ES-I3 (cell line): ENCODE results near the gene IGF1.

Experiments used
- H3K36me3 ChIP-seq: 2 replicates; pipeline ENCODE4 v1.6.1; 2013; ENCODE audit warnings: mild to moderate bottlenecking, low read length, control low read depth, moderate library complexity; ENCODE audit not compliant: insufficient read depth
- H3K4me1 ChIP-seq: 2 replicates; pipeline ENCODE4 v1.6.1; 2013; ENCODE audit warnings: mild to moderate bottlenecking, control low read depth, low read length; ENCODE audit not compliant: insufficient read depth
- H3K9ac ChIP-seq: 2 replicates; pipeline ENCODE4 v1.6.1; 2013; ENCODE audit warnings: low read depth, mild to moderate bottlenecking, low read length, moderate library complexity
- H3K9me3 ChIP-seq: 2 replicates; pipeline ENCODE4 v1.6.1; 2013; ENCODE audit warnings: mild to moderate bottlenecking, low read length, moderate library complexity; ENCODE audit not compliant: control insufficient read depth, insufficient read depth

The IGF1 gene

DNA sequence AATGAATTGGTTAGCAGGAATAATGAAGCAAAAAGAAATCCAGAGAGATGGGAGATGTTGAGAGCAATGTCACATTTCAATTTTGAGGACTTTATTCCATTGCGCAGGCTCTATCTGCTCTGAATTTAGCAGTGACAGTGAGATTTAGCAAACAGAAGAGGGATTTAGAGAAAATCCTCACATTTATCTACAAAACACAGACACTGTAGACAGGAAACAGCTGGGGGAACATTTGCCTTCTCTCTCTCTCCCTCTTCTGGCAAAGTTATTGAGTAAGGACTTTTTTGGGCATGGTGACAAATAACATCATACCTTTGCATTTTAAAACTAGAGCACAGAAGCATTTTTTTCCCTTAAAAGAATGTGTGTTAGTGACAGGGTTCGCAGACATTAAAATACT, at the start of gene IGF1:
Gene IGF1, minus strand, starts transcription at position 158 of the 400 bp plus-strand sequence. CDS start 182 bp downstream, outside the sequence.
- Histone ChIP-seq H3K4me1 (peaks cover 16% of the 10 kb centered on the region), H3K36me3 (no peaks in the 10 kb centered on the region), H3K9me3 (no peaks in the 10 kb centered on the region), H3K9ac (no peak within 1 kb of the TSS)

DNA sequence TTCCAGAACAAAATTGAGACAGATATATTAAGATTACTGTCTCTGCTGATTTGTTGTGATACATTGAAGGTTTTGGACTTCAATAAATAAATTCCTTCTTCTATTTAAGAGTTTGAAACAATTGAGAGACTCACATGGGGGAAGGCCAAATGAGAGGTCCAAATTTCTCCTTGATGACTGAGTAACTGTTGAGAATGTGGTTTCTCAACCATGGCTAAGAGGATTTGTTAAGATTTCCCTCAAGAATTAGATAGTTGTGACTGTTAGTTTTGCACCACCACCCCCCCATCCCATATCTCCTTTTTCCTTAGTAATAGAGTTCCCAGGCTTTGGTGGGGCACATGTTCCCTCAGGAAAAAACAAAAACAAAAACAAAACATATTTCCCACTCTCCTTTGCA, 47.7 kb upstream of the IGF1 start:
- Histone ChIP-seq H3K9me3 (no peaks in the 10 kb centered on the region), H3K4me1 (no peaks in the 10 kb centered on the region), H3K9ac (no peak overlapping the region)

DNA sequence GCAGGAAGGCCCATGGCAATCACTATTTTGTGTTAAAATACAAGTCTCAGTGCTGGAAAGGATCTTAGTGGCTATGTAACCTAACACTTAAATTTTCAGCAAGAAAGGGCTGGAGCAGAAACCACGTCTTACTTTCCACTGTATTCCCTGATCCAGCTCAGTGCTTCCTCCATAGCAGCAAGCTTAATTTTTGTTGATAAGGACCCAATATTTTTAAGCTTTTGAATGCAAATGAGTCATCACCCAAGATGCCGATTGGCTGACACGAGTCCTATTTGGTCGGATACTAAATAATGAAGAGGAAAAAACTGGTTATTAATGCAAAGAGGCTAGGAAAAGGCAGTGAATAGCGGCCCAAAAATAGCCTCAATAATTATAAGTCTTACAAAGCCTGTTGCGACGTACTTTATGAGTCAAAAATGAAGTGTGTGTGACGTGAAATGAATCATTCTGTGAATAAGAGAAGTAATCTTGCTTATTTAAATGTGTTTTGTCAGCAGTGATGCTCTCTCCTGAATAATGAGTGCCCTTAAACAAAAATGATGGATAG, 46.9 kb upstream of the IGF1 start:
- Histone ChIP-seq H3K36me3 (no peaks in the 10 kb centered on the region), H3K9me3 (no peaks in the 10 kb centered on the region), H3K9ac (no peak overlapping the region)

More for the DNA sequence above, 47.7 kb upstream of the IGF1 start:
- no peaks in the 10 kb centered on the region for H3K36me3 ChIP-seq

DNA sequence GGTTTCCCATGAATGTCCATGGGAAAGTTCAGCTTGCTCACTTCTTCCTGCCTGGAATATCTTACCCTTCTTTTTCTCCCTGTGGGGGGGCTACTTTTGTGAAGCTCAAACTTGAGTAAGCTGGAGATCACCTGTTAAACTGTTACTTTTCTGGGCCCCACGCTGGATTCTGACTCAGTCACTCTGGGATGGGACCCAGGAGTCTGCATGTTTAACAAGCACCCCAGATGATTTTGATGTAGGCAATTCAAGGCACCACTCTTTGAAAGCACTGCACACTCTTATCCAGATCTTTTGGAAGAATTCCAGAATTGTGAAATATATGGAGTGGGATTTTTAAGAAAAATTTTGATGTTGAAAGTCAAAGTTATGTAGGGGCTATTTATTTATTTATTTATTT, 46.3 kb upstream of the IGF1 start:
- Histone ChIP-seq H3K9me3 (no peaks in the 10 kb centered on the region), H3K36me3 (no peaks in the 10 kb centered on the region), H3K4me1 (no peaks in the 10 kb centered on the region), H3K9ac (no peak overlapping the region)

More for the DNA sequence above, 46.9 kb upstream of the IGF1 start:
- H3K4me1 ChIP-seq = no peaks in the 10 kb centered on the region

DNA sequence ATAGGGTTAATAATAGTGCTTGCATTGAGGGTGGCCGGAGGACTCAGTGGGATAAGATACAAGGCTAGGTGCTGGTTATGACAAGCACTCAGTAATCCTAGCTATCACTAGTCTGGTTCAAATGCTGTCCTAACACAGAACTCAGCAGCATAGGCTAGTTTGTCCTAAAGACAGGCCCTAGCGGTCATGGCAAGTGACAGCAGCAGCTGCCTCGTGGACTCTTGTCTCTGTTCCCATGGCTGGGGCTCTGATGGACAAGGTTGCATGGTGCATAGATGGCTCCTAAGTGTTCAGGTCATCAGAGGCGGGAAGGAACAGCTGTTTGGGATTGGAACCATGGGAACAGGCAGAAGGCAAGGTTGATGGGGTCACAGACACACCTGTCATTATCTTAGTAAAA, 42.4 kb upstream of the IGF1 start:
- no peaks in the 10 kb centered on the region for H3K36me3 ChIP-seq
- no peak overlapping the region for H3K9ac ChIP-seq
- no peaks in the 10 kb centered on the region for H3K4me1 ChIP-seq
- H3K9me3 ChIP-seq = no peaks in the 10 kb centered on the region

DNA sequence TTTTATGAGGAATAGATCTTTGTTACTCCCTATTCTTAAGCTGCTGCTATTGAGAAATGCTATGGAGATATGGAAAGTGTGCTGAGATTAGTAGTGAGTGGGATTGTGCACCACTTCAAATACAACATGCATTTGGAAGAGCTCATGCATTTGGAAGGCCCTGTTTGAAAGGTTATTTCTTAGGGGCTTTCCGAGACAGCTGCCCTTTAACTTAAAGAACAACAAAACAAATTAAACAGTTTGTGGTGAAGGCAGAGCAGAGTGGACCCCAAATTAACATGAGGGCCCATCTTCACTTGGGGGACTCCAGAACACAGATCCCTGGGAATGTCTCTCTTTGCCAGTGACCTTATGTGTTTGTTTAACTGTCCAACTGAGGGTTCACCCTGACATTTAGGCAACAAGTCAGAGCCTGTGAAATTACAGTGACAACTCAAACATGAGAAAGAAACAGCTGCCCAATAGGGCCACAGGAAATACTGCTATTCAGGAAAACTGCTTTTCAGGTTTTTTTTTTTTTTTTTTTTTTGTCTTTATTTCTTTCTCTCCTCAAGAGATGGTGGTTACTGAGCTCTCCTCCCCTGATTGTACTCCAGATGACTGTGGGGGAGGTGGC, 41.4 kb upstream of the IGF1 start:
- Histone ChIP-seq H3K9me3 (no peaks in the 10 kb centered on the region), H3K36me3 (no peaks in the 10 kb centered on the region), H3K4me1 (no peaks in the 10 kb centered on the region), H3K9ac (no peak overlapping the region)

DNA sequence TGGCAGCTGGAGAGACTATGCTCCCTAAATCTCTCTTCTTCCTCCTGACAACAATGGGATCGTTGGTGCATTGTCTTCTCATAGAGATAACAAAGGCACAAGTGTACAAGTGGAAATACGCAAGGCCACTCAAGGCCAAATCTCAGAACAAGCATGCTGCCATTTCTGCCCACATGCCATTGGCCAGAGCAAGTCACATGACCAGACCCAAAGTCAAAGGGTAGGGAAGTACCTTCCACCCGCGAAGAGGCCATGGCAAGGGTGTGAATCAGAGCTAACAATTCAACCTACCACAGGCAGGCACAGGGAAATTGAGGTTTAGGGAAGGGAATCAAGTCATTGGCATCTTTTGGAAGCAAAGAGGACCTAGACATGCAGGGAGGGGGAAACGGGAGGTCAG, 38.5 kb upstream of the IGF1 start:
- Histone ChIP-seq H3K9me3 (no peaks in the 10 kb centered on the region), H3K36me3 (no peaks in the 10 kb centered on the region), H3K4me1 (no peaks in the 10 kb centered on the region), H3K9ac (no peak overlapping the region)

DNA sequence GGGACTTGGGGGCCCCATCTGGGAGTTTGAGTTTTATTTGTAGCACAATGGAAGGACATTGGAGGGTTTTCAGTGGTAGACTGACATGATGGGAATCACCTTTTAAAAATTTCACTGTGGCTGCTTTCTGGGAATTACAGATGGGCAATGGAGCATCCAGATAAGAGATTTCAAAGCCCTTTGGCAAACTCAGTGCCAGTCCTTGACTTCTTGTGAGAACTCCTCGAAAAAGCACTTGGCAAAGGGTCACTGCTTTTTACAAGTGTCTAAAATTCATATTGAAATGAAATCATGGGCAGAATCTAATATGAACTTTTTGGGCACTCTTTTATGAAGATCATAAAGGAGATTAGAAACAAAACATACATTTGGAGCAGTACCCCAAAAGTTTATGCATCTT, 34.3 kb upstream of the IGF1 start:
- no peaks in the 10 kb centered on the region for H3K36me3 ChIP-seq
- H3K9ac ChIP-seq = no peak overlapping the region
- no peaks in the 10 kb centered on the region for H3K9me3 ChIP-seq
- H3K4me1 ChIP-seq = peaks cover 3% of the 10 kb centered on the region; the same call in 1 of the 2 replicates

DNA sequence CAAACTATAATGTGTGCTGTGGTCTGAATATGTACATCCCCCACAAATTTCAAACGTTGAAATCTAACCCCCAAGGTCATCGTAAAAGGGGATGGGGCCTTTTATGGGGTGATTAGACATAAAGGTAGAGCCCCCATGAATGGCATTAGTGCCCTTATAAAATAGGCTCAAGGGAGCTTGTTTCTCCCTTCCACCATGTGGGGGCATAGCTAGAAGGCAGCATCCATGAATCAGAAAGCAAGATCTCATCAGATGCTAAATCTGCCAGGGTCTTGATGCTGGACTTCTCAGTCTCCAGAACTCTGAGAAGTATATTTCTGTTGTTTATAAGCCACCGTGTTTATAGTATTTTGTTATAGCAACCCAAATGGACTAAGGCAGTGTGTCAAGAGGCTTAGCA, 33.4 kb upstream of the IGF1 start:
- Histone ChIP-seq H3K4me1 (peaks cover 3% of the 10 kb centered on the region; the same call in 1 of the 2 replicates), H3K9ac (no peak overlapping the region), H3K36me3 (no peaks in the 10 kb centered on the region), H3K9me3 (no peaks in the 10 kb centered on the region)

DNA sequence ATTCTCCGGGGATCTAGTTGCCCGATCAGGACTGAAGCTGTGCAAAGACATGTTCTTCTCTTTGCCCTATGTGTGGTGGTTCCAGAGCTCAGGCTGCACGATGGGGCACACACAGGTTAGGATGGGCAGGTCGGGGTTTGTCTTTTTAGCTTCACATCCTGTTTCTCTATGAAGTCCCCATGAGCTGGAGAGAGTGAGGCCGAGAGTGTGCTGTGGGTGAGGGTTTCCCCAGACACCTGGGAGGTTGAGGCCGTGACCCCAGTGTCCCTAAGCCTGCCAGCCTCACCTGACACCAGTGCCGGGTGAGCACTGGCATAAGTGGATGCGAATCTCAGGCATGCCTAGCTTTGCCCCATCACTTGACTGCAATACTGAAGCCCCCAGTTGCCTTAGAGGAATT, 32.9 kb upstream of the IGF1 start:
- Histone ChIP-seq H3K36me3 (no peaks in the 10 kb centered on the region), H3K9me3 (no peaks in the 10 kb centered on the region), H3K9ac (no peak overlapping the region), H3K4me1 (peaks cover 3% of the 10 kb centered on the region; the same call in 1 of the 2 replicates)

DNA sequence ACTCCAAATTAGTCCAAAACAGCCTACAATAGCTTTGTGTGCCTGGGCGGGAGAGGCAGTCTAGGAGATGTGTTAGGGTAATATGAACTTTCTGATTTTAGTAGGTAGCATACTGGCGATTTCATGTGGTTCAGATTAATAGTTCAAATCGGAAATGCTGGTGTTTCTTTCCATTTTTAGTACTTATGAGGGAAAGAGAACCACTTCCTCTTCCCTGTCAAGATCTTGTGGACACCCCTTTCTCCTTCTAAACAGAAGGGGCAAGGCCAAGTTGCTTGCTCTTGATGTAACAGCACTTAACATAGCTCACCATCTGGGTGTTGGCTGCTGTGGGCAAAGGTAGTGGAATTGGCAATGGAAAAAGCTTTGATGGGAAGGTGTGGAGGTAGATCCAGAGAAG, 32.2 kb upstream of the IGF1 start:
- Histone ChIP-seq H3K9me3 (no peaks in the 10 kb centered on the region), H3K36me3 (no peaks in the 10 kb centered on the region), H3K9ac (no peak overlapping the region), H3K4me1 (peaks cover 3% of the 10 kb centered on the region; the same call in 1 of the 2 replicates)

DNA sequence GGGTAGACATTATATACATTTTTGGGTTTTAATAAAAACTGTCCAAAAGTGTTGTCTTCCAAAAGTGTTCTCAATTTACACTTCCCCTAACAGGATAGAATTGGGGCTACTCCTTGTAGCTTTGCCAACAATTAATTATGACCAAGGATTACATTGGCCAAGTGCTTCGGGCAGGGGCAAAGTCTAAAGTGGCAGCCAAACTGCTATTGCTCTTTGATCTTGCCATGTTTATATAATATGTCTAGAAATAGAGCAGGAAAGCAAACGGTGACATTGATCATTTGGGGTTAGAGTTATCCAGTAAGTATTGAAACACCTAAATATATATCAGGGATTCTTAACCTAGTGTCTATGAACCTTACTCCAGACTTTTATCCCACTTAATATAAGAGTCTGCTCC, 31.2 kb upstream of the IGF1 start:
- no peaks in the 10 kb centered on the region for H3K36me3 ChIP-seq
- H3K9me3 ChIP-seq = no peaks in the 10 kb centered on the region
- no peak overlapping the region for H3K9ac ChIP-seq
- H3K4me1 ChIP-seq = peaks cover 3% of the 10 kb centered on the region; the same call in 1 of the 2 replicates

DNA sequence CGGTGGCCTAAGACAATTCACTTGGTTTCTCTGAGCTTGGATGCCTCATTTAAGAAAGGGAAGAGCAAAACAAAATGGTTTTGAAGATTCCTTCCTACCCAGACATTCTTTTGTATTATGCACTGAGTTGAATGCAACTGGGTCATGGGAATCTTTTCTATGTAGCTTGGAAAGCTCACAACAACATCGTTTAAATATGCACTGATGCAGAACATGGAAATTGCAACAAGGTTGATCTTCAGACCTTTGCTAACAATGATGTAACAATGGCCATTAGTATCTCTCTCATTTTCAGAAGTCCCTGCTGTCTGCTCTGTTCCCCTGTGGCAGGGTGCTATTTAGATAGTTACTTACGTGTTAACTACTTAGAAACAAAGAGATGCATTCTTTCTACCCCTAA, 30.1 kb upstream of the IGF1 start:
- Histone ChIP-seq H3K9ac (no peak overlapping the region), H3K36me3 (no peaks in the 10 kb centered on the region), H3K9me3 (no peaks in the 10 kb centered on the region), H3K4me1 (peaks cover 3% of the 10 kb centered on the region; the same call in 1 of the 2 replicates)

DNA sequence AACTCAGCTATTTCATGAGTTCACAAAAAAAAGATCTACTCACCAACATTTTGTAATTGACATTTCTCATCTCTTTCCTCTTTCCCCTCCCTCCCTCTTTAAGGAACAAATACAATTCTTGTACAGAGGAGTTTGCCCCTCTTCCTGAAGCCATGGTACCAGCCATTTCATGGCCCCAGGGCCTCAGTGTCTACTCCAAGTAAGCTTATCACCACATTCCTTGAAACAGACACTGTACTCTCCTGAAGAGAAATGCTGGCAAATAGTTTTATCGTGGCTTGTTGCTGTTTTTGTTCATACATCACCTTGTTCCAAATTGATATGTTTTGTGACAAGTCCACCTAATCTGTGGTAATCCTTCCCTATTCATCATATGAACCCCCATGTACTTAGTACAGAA, 29.7 kb upstream of the IGF1 start:
- Histone ChIP-seq H3K9ac (no peak overlapping the region), H3K36me3 (no peaks in the 10 kb centered on the region), H3K9me3 (no peaks in the 10 kb centered on the region), H3K4me1 (peaks cover 3% of the 10 kb centered on the region; the same call in 1 of the 2 replicates)

DNA sequence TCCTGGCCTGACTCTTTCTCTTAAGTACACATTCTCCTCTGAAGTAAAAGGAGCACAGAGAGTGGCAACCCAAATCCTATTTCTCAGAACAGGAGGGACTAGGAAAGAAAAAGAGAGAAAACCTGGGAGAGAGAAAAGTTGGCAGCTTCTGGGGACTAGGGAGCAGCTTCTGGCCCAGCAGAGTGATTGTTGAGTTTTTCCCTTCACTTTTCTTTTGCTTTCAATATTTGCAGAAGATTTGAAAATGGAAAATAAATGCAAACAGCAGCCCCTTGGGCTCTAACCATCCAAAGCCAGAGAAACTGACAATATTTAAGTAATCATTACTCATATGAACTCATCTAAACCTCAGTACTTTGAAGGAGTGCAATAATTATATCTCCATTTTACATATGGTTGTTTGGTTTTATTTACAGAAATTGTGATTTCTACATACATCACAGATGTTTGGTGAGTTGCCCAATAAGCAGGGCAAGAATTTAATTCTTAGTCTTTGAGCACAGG, 28.8 kb upstream of the IGF1 start:
- Histone ChIP-seq H3K36me3 (no peaks in the 10 kb centered on the region), H3K9me3 (no peaks in the 10 kb centered on the region), H3K9ac (no peak overlapping the region), H3K4me1 (peaks cover 3% of the 10 kb centered on the region; the same call in 1 of the 2 replicates)
